ENCODE measurements around the gene FURIN. TPM values are rescaled to one million over a fixed set of nuclear protein-coding genes. Genes with fewer than 3 reads are reported as not detected.
"Not testable (repeated sequence)": the region's sequence is repeated elsewhere in the genome, so short reads cannot be mapped to it uniquely, and the experiment has no call there.

FURIN gene
- polyA plus RNA-seq, 1 donor = 35.3 TPM

GRCh38 chr15:90870354-90871138, 2.2 kb downstream of the FURIN start:
- DNase-seq = peak; percentile 34

GRCh38 chr15:90871139-90871715, 2.8 kb downstream of the FURIN start:
- DNase-seq = peak; percentile 43

- DNase-seq = no peak
Measured at GRCh38 chr15:90871716-90872485, 3.5 kb downstream of the FURIN start.

GRCh38 chr15:90872486-90873184, 4.2 kb downstream of the FURIN start:
- no peak for DNase-seq

GRCh38 chr15:90873488-90873997, 5.2 kb downstream of the FURIN start:
- DNase-seq = no peak

- no peak for DNase-seq
Measured at GRCh38 chr15:90873998-90874605, 5.7 kb downstream of the FURIN start.

GRCh38 chr15:90874986-90875385, 6.6 kb downstream of the FURIN start:
- not testable (repeated sequence) for DNase-seq

- DNase-seq = no peak
Measured at GRCh38 chr15:90875549-90875981, 7.2 kb downstream of the FURIN start.

GRCh38 chr15:90876046-90876445, 7.7 kb downstream of the FURIN start:
- DNase-seq = no peak

GRCh38 chr15:90876512-90877170, 8.3 kb downstream of the FURIN start:
- DNase-seq = no peak

- DNase-seq = no peak
Measured at GRCh38 chr15:90877315-90877714, 8.9 kb downstream of the FURIN start.

GRCh38 chr15:90877996-90878395, 9.6 kb downstream of the FURIN start:
- no peak for DNase-seq

- no peak for DNase-seq
Measured at GRCh38 chr15:90878660-90879059, 10.3 kb downstream of the FURIN start.

GRCh38 chr15:90879730-90880366, 11.5 kb downstream of the FURIN start:
- DNase-seq = no peak

- DNase-seq = no peak
Measured at GRCh38 chr15:90880381-90881145, 12.2 kb downstream of the FURIN start.

- DNase-seq = no peak
Measured at GRCh38 chr15:90881181-90881977, 13.0 kb downstream of the FURIN start.

GRCh38 chr15:90881978-90882721, 13.8 kb downstream of the FURIN start:
- no peak for DNase-seq

GRCh38 chr15:90882781-90883525, 14.6 kb downstream of the FURIN start:
- DNase-seq = no peak

All from hindlimb muscle (tissue), 1 donor.